Measurements from ENCODE around the gene KIF1A. TPM values are rescaled to one million over a fixed set of nuclear protein-coding genes. Genes with fewer than 3 reads are reported as not detected.

KIF1A gene
- polyA plus RNA-seq, 1 donor from 2014 or later = not detected

GRCh38 chr2:240818293-240819125, 1.5 kb downstream of the KIF1A start:
- peaks cover 3 to 6% (median 4%) of the 10 kb centered on the region in 3 donors for H3K4me1 Mint-ChIP-seq
- peak overlapping the region in 2 of 4 donors; percentile 39 to 48 for H3K4me3 Mint-ChIP-seq

DNA sequence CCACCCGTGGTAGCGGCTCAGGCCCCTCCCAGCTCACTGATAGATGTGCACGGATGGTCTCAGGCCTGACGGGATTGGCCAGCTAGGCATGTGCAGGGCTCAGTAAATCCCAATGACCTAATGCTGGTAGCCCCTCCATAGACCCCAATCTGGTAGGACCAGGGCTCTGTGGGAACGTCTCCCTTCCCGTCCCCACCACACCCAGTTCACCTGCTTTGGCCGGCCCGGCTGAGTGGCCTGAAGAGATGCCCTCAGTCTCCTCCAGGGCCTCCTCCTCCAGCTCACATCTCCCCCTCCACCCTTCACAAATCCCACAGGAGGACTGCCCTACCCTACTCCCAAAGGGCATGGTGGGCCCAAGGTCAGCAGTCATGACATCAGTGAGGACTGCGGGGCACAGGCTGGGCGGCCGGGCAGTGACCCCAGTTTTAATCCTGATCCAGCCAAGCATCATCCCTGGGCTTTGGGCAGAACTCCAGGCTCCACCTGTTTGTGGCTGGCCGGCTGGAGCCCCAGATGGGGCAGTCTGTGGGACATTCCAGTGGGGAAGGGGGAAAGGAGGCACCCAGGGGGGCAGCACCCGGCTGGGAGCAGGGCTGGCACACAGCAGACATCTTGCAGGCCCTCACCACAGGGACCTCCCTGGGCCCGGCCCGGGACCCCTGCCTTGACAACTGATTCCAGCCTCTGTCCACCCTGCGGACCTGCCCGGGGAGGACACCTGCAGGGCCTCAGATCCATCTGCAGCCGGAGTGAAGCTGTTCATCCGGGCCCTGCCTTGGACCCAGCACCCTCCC, 2.3 kb downstream of the KIF1A start:
- Mint-ChIP-seq H3K4me3 (peak overlapping the region in 1 of 4 donors; percentile 39), H3K27ac (peak overlapping the region in 1 of 3 donors; percentile 64), H3K9me3 (peaks cover 1 to 9% (median 2%) of the 10 kb centered on the region in 3 donors), H3K36me3 (peaks cover 2% of the 10 kb centered on the region), H3K27me3 (peaks cover 32% of the 10 kb centered on the region), H3K4me1 (peaks cover 3 to 6% (median 4%) of the 10 kb centered on the region in 3 donors)

More at GRCh38 chr2:240818293-240819125, 1.5 kb downstream of the KIF1A start:
- Mint-ChIP-seq H3K9me3 (peaks cover 0 to 17% (median 7%) of the 10 kb centered on the region in 3 donors), H3K27me3 (peaks cover 37% of the 10 kb centered on the region), H3K36me3 (peaks cover 2% of the 10 kb centered on the region), H3K27ac (peak overlapping the region in 1 of 3 donors; percentile 64)

GRCh38 chr2:240816584-240817495, 3.2 kb downstream of the KIF1A start:
- Mint-ChIP-seq H3K36me3 (peaks cover 2% of the 10 kb centered on the region), H3K4me3 (no peak overlapping the region), H3K4me1 (peaks cover under 1 to 5% (median 3%) of the 10 kb centered on the region in 3 donors), H3K27ac (no peak overlapping the region), H3K27me3 (peaks cover 25% of the 10 kb centered on the region), H3K9me3 (peaks cover 0 to 9% (median 2%) of the 10 kb centered on the region in 3 donors)

DNA sequence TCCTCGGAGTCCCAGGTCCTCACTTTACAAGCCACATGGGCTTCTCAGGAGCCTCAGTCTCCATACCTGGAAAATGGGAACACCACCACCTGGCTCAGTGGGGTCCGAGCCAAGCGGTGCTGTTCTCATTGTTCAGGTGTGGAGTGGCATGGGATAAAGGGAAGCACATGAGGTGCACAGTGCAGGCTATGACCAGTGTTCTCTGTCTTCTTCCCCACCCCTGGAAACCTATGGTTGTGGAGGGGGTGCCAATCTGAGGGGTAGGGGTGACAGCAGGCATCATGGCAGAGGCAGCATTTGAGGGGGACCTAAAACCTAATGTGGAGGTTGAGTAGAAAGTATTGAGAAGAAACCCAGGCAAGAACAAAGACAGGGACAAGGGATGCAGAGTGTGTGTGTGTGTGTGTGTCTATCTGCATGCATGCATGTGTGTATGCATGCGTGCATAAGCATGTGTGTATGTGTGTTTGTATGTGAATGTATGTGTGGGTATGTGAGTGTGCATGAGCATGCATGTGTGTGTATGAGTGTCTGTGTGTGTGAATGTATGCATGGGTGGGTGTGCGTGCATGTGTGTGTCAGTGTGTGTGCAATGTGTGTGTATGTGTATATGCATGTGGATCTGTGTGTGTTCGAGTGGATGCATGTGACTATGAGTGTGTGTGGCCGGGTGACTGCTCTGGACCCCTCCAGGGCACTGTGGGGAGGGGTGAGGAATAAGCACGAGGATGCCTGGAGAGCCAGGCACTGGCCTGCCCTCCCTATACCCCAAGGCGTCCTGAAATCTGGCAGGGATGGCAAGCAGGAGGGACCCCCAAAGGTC, 4.0 kb downstream of the KIF1A start:
- Mint-ChIP-seq H3K27me3 (peaks cover 19% of the 10 kb centered on the region), H3K36me3 (peaks cover 2% of the 10 kb centered on the region), H3K4me3 (no peak overlapping the region), H3K4me1 (peaks cover 0 to 1% (median 0%) of the 10 kb centered on the region in 3 donors), H3K9me3 (peaks cover 0 to 9% (median 2%) of the 10 kb centered on the region in 3 donors), H3K27ac (peak overlapping the region in 2 of 3 donors; percentile 68 to 80)

- peaks cover 0 to 9% (median 2%) of the 10 kb centered on the region in 3 donors for H3K9me3 Mint-ChIP-seq
- peaks cover 19% of the 10 kb centered on the region for H3K27me3 Mint-ChIP-seq
- peaks cover 2% of the 10 kb centered on the region for H3K36me3 Mint-ChIP-seq
- no peak overlapping the region for H3K4me3 Mint-ChIP-seq
- H3K27ac Mint-ChIP-seq = no peak overlapping the region
- peaks cover 0 to 1% (median 0%) of the 10 kb centered on the region in 3 donors for H3K4me1 Mint-ChIP-seq
These were observed 4.9 kb downstream of the KIF1A start for GRCh38 chr2:240814946-240815760.

- Mint-ChIP-seq H3K9me3 (peaks cover 0 to 9% (median 2%) of the 10 kb centered on the region in 3 donors), H3K27ac (peak overlapping the region in 1 of 3 donors; percentile 80), H3K4me1 (peaks cover 0 to 1% (median 0%) of the 10 kb centered on the region in 3 donors)
These were observed 5.7 kb downstream of the KIF1A start for GRCh38 chr2:240814280-240814679.

GRCh38 chr2:240813231-240813921, 6.6 kb downstream of the KIF1A start:
- Mint-ChIP-seq H3K27me3 (peaks cover 15% of the 10 kb centered on the region), H3K4me3 (no peak overlapping the region), H3K9me3 (peaks cover 0 to 9% (median 2%) of the 10 kb centered on the region in 3 donors)

More at GRCh38 chr2:240814280-240814679, 5.7 kb downstream of the KIF1A start:
- Mint-ChIP-seq H3K27me3 (peaks cover 19% of the 10 kb centered on the region), H3K36me3 (peaks cover 2% of the 10 kb centered on the region), H3K4me3 (no peak overlapping the region)

DNA sequence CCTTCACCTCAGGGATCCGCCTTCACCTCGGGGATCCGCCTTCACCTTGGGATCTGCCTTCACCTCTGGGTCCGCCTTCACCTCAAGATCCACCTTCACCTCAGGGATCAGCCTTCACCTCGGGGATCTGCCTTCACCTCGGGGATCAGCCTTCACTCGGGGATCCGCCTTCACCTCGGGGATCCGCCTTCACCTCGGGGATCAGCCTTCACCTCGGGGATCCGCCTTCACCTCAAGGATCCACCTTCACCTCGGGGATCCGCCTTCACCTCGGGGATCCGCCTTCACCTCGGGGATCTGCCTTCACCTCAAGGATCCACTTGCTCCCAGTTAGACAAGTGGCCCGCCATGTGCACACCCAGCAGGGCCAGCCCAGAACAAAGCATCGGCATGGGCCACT, 7.3 kb downstream of the KIF1A start:
- H3K4me3 Mint-ChIP-seq = no peak overlapping the region
- peaks cover 2% of the 10 kb centered on the region for H3K36me3 Mint-ChIP-seq
- H3K27ac Mint-ChIP-seq = no peak overlapping the region
- H3K4me1 Mint-ChIP-seq = peaks cover 0 to 1% (median 0%) of the 10 kb centered on the region in 3 donors
- H3K27me3 Mint-ChIP-seq = peaks cover 11% of the 10 kb centered on the region
- H3K9me3 Mint-ChIP-seq = peaks cover 0 to 9% (median 2%) of the 10 kb centered on the region in 3 donors

More at GRCh38 chr2:240813231-240813921, 6.6 kb downstream of the KIF1A start:
- peaks cover 2% of the 10 kb centered on the region for H3K36me3 Mint-ChIP-seq
- H3K27ac Mint-ChIP-seq = no peak overlapping the region
- H3K4me1 Mint-ChIP-seq = peaks cover 0 to 1% (median 0%) of the 10 kb centered on the region in 3 donors

DNA sequence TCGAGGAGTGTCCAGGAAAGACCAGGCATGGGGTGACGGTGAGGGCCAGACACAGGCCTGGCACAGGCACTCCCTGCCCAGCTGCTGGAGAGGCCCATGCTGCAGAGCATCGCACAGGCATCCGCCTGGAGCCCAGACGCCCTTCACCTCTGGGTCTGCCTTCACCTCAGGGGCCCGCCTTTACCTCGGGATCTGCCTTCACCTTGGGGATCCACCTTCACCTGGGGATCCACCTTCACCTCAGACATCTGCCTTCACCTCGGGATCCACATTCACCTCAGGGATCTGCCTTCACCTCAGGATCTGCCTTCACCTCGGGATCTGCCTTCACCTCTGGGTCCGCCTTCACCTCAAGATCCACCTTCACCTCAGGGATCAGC, 7.7 kb downstream of the KIF1A start:
- Mint-ChIP-seq H3K27me3 (peaks cover 8% of the 10 kb centered on the region), H3K4me1 (peaks cover 0 to 1% (median 0%) of the 10 kb centered on the region in 3 donors)

DNA sequence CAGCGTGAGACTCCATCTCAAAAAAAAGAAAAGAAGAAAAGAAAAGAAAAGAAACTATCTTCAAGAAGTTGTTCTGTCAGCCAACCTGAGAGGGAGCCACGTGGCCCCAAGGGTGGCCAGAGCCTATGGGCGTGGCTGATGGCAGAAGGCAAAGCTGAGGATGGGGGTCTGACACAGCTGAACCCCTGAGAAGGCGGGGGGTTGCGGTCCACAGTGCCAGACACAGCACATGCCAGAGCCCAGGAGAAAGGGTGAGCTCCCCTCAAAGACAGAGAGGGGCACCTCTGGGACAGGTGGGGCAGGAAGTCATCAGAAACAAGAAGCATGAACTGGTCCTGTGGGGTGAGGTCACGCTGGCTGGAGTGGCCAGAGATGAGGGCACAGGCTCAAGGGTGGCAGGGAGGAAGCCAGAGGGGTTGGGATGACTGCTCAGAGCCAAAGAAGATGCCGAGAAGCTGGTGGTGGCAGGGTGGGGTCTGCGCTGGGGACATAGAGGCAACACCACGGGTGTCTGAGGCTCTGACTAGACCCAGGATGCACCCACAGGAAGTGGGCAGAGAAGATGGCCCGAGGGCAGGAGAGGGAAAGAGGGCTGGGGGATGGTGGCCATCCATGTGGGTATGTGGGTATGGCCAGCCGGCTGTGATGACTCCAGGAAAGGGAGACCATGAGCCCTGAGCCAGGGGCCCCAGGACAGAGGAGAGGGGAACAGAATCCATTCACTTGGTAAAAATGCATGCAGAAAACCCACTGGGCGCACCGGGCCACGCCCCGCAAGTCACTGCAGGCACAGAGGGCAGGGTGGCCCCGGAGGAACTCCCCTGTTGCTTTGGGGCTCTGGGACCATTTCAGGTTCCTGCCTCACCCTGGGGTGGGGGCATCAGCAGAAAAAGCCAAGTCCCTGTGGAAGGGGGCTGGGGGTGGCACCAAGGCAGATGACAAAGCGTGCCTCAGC, 8.4 kb downstream of the KIF1A start:
- H3K27ac Mint-ChIP-seq = no peak overlapping the region
- H3K36me3 Mint-ChIP-seq = peaks cover 2% of the 10 kb centered on the region
- peaks cover 6% of the 10 kb centered on the region for H3K27me3 Mint-ChIP-seq
- peaks cover 0 to 1% (median 0%) of the 10 kb centered on the region in 3 donors for H3K4me1 Mint-ChIP-seq
- no peak overlapping the region for H3K4me3 Mint-ChIP-seq
- H3K9me3 Mint-ChIP-seq = peaks cover 0 to 9% (median 2%) of the 10 kb centered on the region in 3 donors

More for the DNA sequence above, 7.7 kb downstream of the KIF1A start:
- Mint-ChIP-seq H3K36me3 (peaks cover 2% of the 10 kb centered on the region), H3K9me3 (peaks cover 0 to 9% (median 2%) of the 10 kb centered on the region in 3 donors), H3K27ac (no peak overlapping the region), H3K4me3 (no peak overlapping the region)

DNA sequence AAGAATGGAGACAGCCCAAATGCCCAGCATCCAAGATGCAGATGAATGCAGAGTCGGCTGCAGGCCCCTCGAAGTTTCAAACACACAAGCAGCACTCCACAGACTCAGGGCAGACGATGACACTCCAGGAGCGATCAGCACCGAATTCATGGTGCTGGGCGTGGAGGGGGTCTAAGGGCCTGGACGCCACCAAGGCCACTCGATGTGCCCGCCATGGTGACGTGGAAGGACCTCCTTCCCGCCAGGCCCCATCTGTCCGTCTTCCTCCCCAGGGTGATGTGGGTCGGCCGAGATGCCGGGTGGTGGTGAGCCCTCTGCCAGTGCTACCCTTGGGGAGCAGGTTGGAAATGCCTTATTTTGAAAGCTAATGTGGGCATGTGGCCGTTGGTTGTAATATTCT, 9.4 kb downstream of the KIF1A start:
- peaks cover 2 to 9% (median 3%) of the 10 kb centered on the region in 3 donors for H3K9me3 Mint-ChIP-seq
- no peak overlapping the region for H3K27ac Mint-ChIP-seq
- no peak overlapping the region for H3K4me3 Mint-ChIP-seq
- H3K36me3 Mint-ChIP-seq = peaks cover 2% of the 10 kb centered on the region
- peaks cover 9% of the 10 kb centered on the region for H3K27me3 Mint-ChIP-seq
- peaks cover 0 to 1% (median 0%) of the 10 kb centered on the region in 3 donors for H3K4me1 Mint-ChIP-seq
